Adrenal gland (tissue), 19 donors: ENCODE measurements around the gene GATAD2B. TPM values are rescaled to one million over a fixed set of nuclear protein-coding genes. Genes with fewer than 3 reads are reported as not detected.

Source experiments
- DNase-seq, 7 donors: peaks; one replicate each; pipeline ENCODE4 v3.0.0-alpha.2; 2019 to 2020
- H3K27ac ChIP-seq, 5 donors: fragments of 200-600 bp; sonication (generic) in 4 of 5; 1 replicate in 3 of 5; 2 replicates in 2 of 5; pipeline versions ENCODE4 v1.5.1 to v1.8.0; 2016 to 2020; ENCODE audit warnings: mild to moderate bottlenecking in 1 of 5
- H3K27me3 ChIP-seq: fragments of 200-600 bp; 2 replicates; pipeline ENCODE4 v1.8.0; 2021
- H3K36me3 ChIP-seq, 2 donors: fragments of 200-600 bp; replicated peaks in 1 of 2; 1 replicate in 1 of 2; 2 replicates in 1 of 2; pipeline versions ENCODE4 v1.5.1 to v1.8.0; 2018 to 2022
- H3K4me1 ChIP-seq, 2 donors: fragments of 200-600 bp; replicated peaks in 1 of 2; 1 replicate in 1 of 2; 2 replicates in 1 of 2; pipeline versions ENCODE4 v1.5.1 to v1.8.0; 2018 to 2021
- H3K4me3 ChIP-seq, 4 donors: fragments of 200-600 bp; sonication (generic) in 3 of 4; one replicate each; pipeline ENCODE4 v1.5.1; 2016 to 2018
- H3K9me3 ChIP-seq, 3 donors: fragments of 200-600 bp; sonication (generic) in 1 of 3; replicated peaks in 1 of 3; 1 replicate in 2 of 3; 2 replicates in 1 of 3; pipeline versions ENCODE4 v1.5.1 to v1.8.0; 2016 to 2021
- CTCF ChIP-seq, 6 experiments: fragments of 450-650 bp in 4 of 6; fragments of 200-600 bp in 2 of 6; sonication (generic) in 1 of 6; IDR thresholded peaks; 1 replicate in 5 of 6; 2 replicates in 1 of 6; pipeline versions ENCODE4 v1.5.1 to v1.8.0; 2016 to 2021; ENCODE audit warnings: antibody characterized with exemption in 6 of 6, mild to moderate bottlenecking in 2 of 6, moderate library complexity in 1 of 6
- POLR2A ChIP-seq, 2 donors: fragments of 450-650 bp; IDR thresholded peaks; one replicate each; pipeline ENCODE4 v1.6.1; 2017; ENCODE audit warnings: antibody characterized with exemption in 2 of 2, mild to moderate bottlenecking in 2 of 2, moderate library complexity in 1 of 2
- whole genome bisulfite sequencing, 4 donors: extraction: QIAGEN DNeasy Blood & Tissue Kit in 2 of 4; methylation state at CpG; one replicate each; pipeline versions ENCODE4 v1.1.5 to v1.1.7; 2013 to 2017; 5-methylcytosine and 5-hydroxymethylcytosine counted together
- intact Hi-C, 2 donors: fragments of 100-400 bp; cut with DNase I; formaldehyde crosslinking; loops; one replicate each; pipeline versions ENCODE4 v1.14.1 to v1.15.0; 2022 to 2023
- long read RNA-seq, 10 donors: library from polyadenylated mRNA in 3 of 10; unstranded in 2 of 10; stranded (forward) in 1 of 10; transcript quantifications; one replicate each; pipeline ENCODE4 v2.0.0 and lab custom pipeline, GENCODE V29; 2021 to 2026
- polyA plus RNA-seq, 3 donors: library from polyadenylated mRNA; stranded (reverse); fragments of 200-250 nt in 2 of 3; fragments of 350-450 nt in 1 of 3; fragmentation: Illumina TruSeq in 1 of 3; extraction: RNeasy Lipid Tissue Mini Kit (QIAGEN cat#74804) in 1 of 3; gene quantifications; one replicate each; pipeline ENCODE4 v1.2.3, GENCODE V29; 2013 to 2014
- total RNA-seq, 9 donors: library from RNA; depleted of rRNA in 4 of 9; stranded (reverse); fragments of >200 nt in 4 of 9; fragments of 120-200 nt in 1 of 9; fragmentation: NEBNext Ultra II Directional in 1 of 9; extraction: Animal tissue kit (Norgen Biotek cat#: 25700) in 1 of 9; gene quantifications; one replicate each; pipeline versions ENCODE4 v1.1.0 to v1.2.4, GENCODE V29; 2013 to 2023
- donor health status: healthy with polysubstance abuse.
- donor health status: Bipolar disorder and iron deficiency.
- donor health status: DM: yes; HTN: yes; CAD: no.
- donor health status: DM: no; HTN: no; CAD: no.
- donor health status: DM: no; HTN: no; CAD: no.
- donor health status: DM: yes; HTN: yes; CAD: no.

GATAD2B gene
- total RNA-seq = 10 to 100 TPM in 7 of 9 donors, 1 to 10 TPM in 2; 6.4 to 43.3 (median 18.0) TPM
- 10 to 100 TPM in 1 of 3 donors, 1 to 10 TPM in 2; 3.0 to 14.2 (median 6.6) TPM for polyA plus RNA-seq
- long read RNA-seq, donor 1 = 0 reads
- long read RNA-seq, donor 2 = 0 reads
- long read RNA-seq, donor 3, full-length matches to known transcripts = 1 of 1 reads
- long read RNA-seq, donor 3, partial matches to known transcripts = 0 of 1 reads
- long read RNA-seq, donor 3, other reads (novel, unspliced or antisense) = 0 of 1 reads
- long read RNA-seq, donor 4, full-length matches to known transcripts = 1 of 6 reads
- long read RNA-seq, donor 4, partial matches to known transcripts = 0 of 6 reads
- long read RNA-seq, donor 4, other reads (novel, unspliced or antisense) = 5 of 6 reads
- long read RNA-seq, donor 5, partial matches to known transcripts = 0 of 3 reads
- long read RNA-seq, donor 5, other reads (novel, unspliced or antisense) = 3 of 3 reads
- long read RNA-seq, donor 6, partial matches to known transcripts = 0 of 4 reads
- long read RNA-seq, donor 6, other reads (novel, unspliced or antisense) = 4 of 4 reads
- long read RNA-seq, donor 7 = 0 reads
- long read RNA-seq, donor 8 = 0 reads
- long read RNA-seq, donor 9, full-length matches to known transcripts = 1 of 1 reads
- long read RNA-seq, donor 9, partial matches to known transcripts = 0 of 1 reads
- long read RNA-seq, donor 9, other reads (novel, unspliced or antisense) = 0 of 1 reads
- long read RNA-seq, donor 10 = 0 reads

GRCh38 chr1:153922972-153923925 is at the start of gene GATAD2B:
TSS of gene GATAD2B (minus strand) at chr1:153922972. CDS start at chr1:153828347, 94,625 bp downstream.
- no peaks in the 10 kb centered on the region for H3K27me3 ChIP-seq
- H3K4me1 ChIP-seq = peaks cover 23 to 34% of the 10 kb centered on the region in 2 donors
- no peaks in the 10 kb centered on the region for H3K9me3 ChIP-seq
- peak within 1 kb of the TSS in 3 of 4 donors; percentile 42 to 93 (median 69) for H3K4me3 ChIP-seq
- no peaks in the 10 kb centered on the region for H3K36me3 ChIP-seq
- intact Hi-C loops = loop anchor here in 1 of 2 donors (5.0 kb wide), 1 partner anchor 101 kb away; no protein-coding TSS in a partner anchor
- 0 to 1% (median 0%) methylated on average over 48 to 53 of the region's 53 CpGs for WGBS, 4 donors
- TF ChIP-seq POLR2A (IDR thresholded peaks at IDR 0.05) = no peak
- TF ChIP-seq CTCF (IDR thresholded peaks at IDR 0.05) = no peak
- peak; percentile 100 for DNase-seq
- peak within 1 kb of the TSS in 4 of 5 donors; percentile 67 to 92 (median 80) for H3K27ac ChIP-seq

GRCh38 chr1:153970346-153970745 is 47.6 kb upstream of the GATAD2B start:
- no peak overlapping the region for H3K27ac ChIP-seq
- H3K9me3 ChIP-seq = no peaks in the 10 kb centered on the region
- TF ChIP-seq CTCF (IDR thresholded peaks at IDR 0.05) = no peak
- DNase-seq = no peak
- WGBS, 4 donors = 36 to 70% (median 59%) methylated on average over 2 of the region's 2 CpGs
- peaks cover 11 to 17% of the 10 kb centered on the region in 2 donors for H3K4me1 ChIP-seq
- H3K4me3 ChIP-seq = no peak overlapping the region
- H3K36me3 ChIP-seq = peaks cover 0 to 25% of the 10 kb centered on the region in 2 donors
- intact Hi-C loops = no loop called here
- no peaks in the 10 kb centered on the region for H3K27me3 ChIP-seq

GRCh38 chr1:153968972-153969371 is 46.2 kb upstream of the GATAD2B start:
- DNase-seq = peak in 2 of 7 donors; percentile 12 to 51
- Histone ChIP-seq H3K27me3 (no peaks in the 10 kb centered on the region), H3K36me3 (peaks cover 0 to 11% of the 10 kb centered on the region in 2 donors), H3K4me3 (no peak overlapping the region), H3K4me1 (peaks cover 15 to 28% of the 10 kb centered on the region in 2 donors), H3K27ac (no peak overlapping the region), H3K9me3 (no peaks in the 10 kb centered on the region)
- no peak for TF ChIP-seq CTCF (IDR thresholded peaks at IDR 0.05)
- no peak for TF ChIP-seq POLR2A (IDR thresholded peaks at IDR 0.05)
- intact Hi-C loops = no loop called here
- 90 to 100% (median 96%) methylated on average over 2 of the region's 2 CpGs; no CpG with 5 or more reads in 1 of the 4 donors for WGBS, 4 donors
